ENCODE results near the gene RASSF8.

RASSF8 gene

GRCh38 chr12:25962932-25963525 lies 4.5 kb downstream of the RASSF8 start:
- DNase-seq, result no peak

DNA sequence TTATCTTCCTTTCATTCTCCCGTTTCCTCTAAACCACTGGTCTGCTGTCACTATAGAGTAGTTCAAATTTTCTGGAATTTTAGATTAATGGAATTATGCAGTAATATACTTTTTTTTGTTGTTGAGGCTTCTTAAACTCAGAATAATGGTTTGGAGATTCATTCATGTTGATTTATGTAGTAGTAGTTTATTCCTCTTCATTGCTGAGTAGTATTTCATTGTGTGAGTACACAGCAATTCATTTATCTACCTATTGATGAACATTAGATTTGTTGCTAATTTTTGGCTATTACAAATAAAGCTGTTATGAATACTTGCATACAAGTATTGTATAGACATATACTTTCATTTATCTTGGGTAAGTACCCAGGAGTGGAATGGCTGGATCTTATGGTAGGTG lies 7.2 kb downstream of the RASSF8 start:
- DNase-seq, result no peak

DNA sequence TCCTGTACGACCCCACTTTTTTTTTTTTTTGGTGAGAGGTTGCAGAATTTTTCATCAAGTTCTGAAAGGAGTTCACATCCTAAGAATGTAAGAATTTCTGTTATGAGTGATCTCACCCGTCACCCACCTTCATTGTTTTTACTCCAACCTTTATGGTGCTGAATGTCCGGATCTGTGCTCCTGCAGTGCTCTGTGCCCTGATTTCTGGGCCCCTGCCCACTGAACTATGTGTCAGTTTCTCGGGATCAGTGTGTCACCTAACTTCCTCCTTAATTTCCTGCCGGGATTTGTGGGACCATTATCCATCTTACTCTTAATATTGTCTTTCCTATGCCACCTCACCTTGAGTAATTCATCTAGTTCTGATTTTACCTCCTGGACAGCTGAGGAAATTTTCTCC lies 11.6 kb downstream of the RASSF8 start:
- no peak for DNase-seq

- DNase-seq, result no peak
These were observed 12.6 kb downstream of the RASSF8 start for GRCh38 chr12:25970916-25971653.

- DNase-seq, result no peak
These were observed 13.2 kb downstream of the RASSF8 start for GRCh38 chr12:25971654-25972041.

DNA sequence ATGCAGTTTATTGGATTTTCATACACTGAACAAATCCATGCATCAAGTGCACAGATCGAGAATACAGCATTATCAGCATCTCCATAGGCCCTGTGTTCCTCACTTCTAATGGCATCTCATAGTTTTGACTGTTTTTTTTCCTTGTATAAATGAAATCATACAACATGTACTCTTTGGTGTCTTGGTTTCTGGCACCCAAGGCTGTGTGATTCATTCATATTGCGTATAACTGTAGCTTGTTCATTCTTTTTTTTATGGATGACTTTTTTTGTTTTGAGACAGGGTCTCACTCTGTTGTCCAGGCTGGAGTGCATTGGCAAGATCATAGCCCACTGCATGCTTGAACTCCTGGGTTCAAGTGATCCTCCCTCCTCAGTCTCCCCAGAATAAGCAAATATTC lies 14.3 kb downstream of the RASSF8 start:
- peak; percentile 56 for DNase-seq

GRCh38 chr12:25975179-25975578 lies 16.7 kb downstream of the RASSF8 start:
- no peak for DNase-seq

- DNase-seq, result no peak
These were observed 17.2 kb downstream of the RASSF8 start for GRCh38 chr12:25975682-25976081.

- DNase-seq, result no peak
These were observed 17.8 kb downstream of the RASSF8 start for GRCh38 chr12:25976289-25976688.

GRCh38 chr12:25977047-25977446 lies 18.6 kb downstream of the RASSF8 start:
- peak; percentile 73 for DNase-seq

DNA sequence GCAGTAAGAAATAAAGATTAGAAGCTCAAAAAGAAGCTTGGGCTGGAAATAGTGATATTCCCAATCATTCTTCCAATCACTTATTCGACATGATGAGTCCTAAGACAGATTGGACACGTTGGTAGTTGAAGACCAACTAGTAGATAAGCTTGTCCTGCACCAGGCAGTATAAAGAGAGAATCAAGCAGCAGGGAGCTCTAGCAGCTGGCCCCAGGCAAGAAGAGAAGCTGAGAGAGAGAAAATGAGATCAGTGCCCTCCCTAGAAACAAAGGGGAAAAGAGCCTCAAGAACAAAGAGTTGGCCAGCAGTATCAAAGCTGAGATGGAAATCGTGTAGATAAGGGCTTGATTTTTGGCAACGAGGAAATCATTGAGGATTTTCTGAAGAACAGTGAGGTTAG lies 20.6 kb downstream of the RASSF8 start:
- DNase-seq, result no peak

- DNase-seq, result no peak
These were observed 21.1 kb downstream of the RASSF8 start for GRCh38 chr12:25979563-25979962.

DNA sequence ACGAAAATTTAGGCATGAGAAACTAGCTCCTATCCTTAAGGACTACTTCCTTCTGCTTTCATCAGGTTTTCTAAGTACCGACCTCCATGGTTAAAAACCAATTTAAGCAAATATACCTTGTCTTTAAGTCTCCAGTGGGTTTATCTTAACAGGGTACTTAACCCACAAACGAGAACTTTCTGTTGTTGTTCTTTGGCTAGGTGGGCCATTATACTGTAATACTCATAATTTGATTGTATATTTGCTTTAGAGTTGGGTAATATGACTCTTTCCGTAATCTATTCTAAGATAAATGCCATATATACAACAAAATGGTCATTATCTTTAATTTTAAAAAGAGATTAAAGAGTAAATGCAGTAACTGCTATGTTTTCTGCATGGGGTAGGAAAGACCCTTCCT lies 21.6 kb downstream of the RASSF8 start:
- no peak for DNase-seq

- no peak for DNase-seq
These were observed 23.1 kb downstream of the RASSF8 start for GRCh38 chr12:25981597-25981996.

- no peak for DNase-seq
These were observed 23.9 kb downstream of the RASSF8 start for GRCh38 chr12:25982416-25982815.

DNA sequence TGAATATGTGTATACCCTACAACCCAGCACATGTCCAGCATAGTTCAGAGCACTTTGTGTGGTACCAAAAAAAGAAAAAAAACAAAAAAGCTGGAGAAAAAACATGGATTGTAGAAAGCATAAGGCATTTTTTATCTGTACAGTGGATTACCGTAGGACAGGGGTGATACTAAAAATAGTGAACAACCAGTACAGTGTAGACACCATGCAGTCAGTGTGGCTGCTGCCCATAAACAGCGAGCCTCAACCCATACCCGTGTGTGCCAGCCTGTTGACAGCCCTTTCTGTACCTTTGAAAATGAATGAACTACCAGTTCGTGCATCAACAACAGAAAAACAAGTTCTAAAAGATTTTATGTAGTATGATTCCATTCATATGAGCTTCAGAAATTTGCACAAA lies 25.1 kb downstream of the RASSF8 start:
- no peak for DNase-seq

GRCh38 chr12:25984759-25985158 lies 26.3 kb downstream of the RASSF8 start:
- DNase-seq, result no peak

GRCh38 chr12:25985316-25986175 lies 27.1 kb downstream of the RASSF8 start:
- DNase-seq, result no peak

DNA sequence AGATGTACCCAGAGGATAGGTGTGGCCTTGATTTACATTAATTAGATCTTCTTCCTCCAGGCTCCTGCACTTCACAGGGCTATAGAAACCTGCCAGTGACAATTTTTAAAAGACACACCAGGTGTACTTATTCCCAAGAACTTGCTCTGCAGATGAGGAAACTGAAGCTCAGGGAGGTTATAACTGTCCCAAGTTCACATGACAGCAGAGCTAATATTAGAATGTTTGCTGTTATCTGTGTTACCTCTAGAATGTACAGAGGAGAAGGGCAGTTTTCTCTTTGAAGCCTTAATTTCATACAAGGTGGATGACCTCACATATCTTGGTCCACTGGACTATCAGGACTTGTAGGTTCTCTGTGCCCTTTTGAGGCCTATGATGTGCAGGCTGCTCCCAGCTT lies 27.7 kb downstream of the RASSF8 start:
- DNase-seq, result no peak

GRCh38 chr12:25988505-25988904 lies 30.0 kb downstream of the RASSF8 start:
- no peak for DNase-seq

GRCh38 chr12:25990495-25990894 lies 32.0 kb downstream of the RASSF8 start:
- no peak for DNase-seq

DNA sequence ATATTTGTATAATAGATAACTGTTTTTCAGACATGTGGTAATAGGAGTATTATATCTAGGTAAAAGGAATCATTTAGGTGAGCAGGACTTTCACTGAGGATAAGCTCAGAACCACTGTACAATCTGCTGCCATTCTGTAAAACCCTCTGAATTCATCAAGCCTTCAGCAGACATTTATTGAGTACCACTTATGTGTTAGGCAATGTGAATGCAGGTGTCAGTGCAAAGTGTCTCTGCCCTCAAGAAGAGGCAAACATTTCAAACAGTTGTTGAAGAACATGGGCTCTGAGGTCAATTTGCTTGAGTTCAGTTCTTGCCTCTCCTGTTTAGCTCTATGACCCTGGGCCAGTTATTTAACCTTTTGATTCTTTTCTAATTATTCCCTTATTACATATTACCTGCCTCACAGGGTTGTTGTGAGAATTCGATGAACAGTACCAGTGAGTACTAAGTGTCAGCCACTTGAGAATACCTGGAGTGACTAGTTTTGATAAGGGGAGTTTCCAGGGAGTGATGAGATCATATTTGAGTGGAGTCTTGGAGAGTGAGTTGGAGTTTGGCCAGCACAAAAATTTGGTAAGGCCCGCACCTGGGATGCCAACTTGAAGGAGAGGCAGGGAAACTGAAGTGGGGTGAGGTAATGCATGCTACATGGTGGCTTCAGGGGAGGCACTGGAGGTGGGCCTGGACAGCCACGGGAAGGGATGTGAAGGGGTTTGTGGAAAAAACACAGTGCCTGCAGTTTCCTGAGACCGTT lies 33.7 kb downstream of the RASSF8 start:
- no peak for DNase-seq

All from fibroblast of skin of abdomen (primary cell).